GM23248 (cell line): ENCODE results near the gene IQGAP2. TPM values are rescaled to one million over a fixed set of nuclear protein-coding genes. Genes with fewer than 3 reads are reported as not detected.
"Not testable (repeated sequence)": the region's sequence is repeated elsewhere in the genome, so short reads cannot be mapped to it uniquely, and the experiment has no call there.

ENCODE experiments used
- DNase-seq: peaks from one replicate; pipeline ENCODE4 v3.0.0-alpha.2; 2015
- H2AFZ ChIP-seq: fragments of 200-600 bp; sonication (generic); 2 replicates; pipeline ENCODE4 v1.6.1; 2016; ENCODE audit warnings: antibody characterized with exemption
- H3F3A ChIP-seq: fragments of 200-600 bp; sonication (generic); 2 replicates; pipeline ENCODE4 v1.6.1; 2016; ENCODE audit warnings: mild to moderate bottlenecking, antibody characterized with exemption, mixed run types; ENCODE audit not compliant: insufficient read depth
- H3K27ac ChIP-seq: fragments of 200-600 bp; sonication (generic); 2 replicates; pipeline ENCODE4 v1.5.1; 2016; ENCODE audit warnings: mild to moderate bottlenecking
- H3K27me3 ChIP-seq: fragments of 200-600 bp; sonication (generic); replicated peaks from 2 replicates; pipeline ENCODE4 v1.6.1; 2016; ENCODE audit warnings: mild to moderate bottlenecking; ENCODE audit not compliant: insufficient read depth
- H3K36me3 ChIP-seq: fragments of 200-600 bp; sonication (generic); 2 replicates; pipeline ENCODE4 v1.6.1; 2016; ENCODE audit warnings: low read depth, mild to moderate bottlenecking
- H3K4me1 ChIP-seq: fragments of 200-600 bp; sonication (generic); 2 replicates; pipeline ENCODE4 v1.6.1; 2016; ENCODE audit warnings: mild to moderate bottlenecking; ENCODE audit not compliant: insufficient read depth
- H3K4me2 ChIP-seq: fragments of 200-600 bp; sonication (generic); one replicate; pipeline ENCODE4 v1.6.1; 2016; ENCODE audit warnings: mild to moderate bottlenecking; ENCODE audit not compliant: unreplicated experiment
- H3K4me3 ChIP-seq: fragments of 200-600 bp; sonication (generic); 2 replicates; pipeline ENCODE4 v1.5.1; 2016; ENCODE audit warnings: mild to moderate bottlenecking
- H3K79me2 ChIP-seq: fragments of 200-600 bp; sonication (generic); 2 replicates; pipeline ENCODE4 v1.6.1; 2016; ENCODE audit warnings: mild to moderate bottlenecking; ENCODE audit not compliant: insufficient read depth
- H3K9ac ChIP-seq: fragments of 200-600 bp; sonication (generic); 2 replicates; pipeline ENCODE4 v1.6.1; 2016; ENCODE audit warnings: mild to moderate bottlenecking
- H3K9me2 ChIP-seq: fragments of 200-600 bp; sonication (generic); 2 replicates; pipeline ENCODE4 v1.6.1; 2016; ENCODE audit warnings: mixed run types, mild to moderate bottlenecking, moderate library complexity; ENCODE audit not compliant: insufficient read depth
- H3K9me3 ChIP-seq: fragments of 200-600 bp; sonication (generic); one replicate; pipeline ENCODE4 v1.6.1; 2017; ENCODE audit warnings: low read depth
- H4K20me1 ChIP-seq: fragments of 200-600 bp; sonication (generic); 2 replicates; pipeline ENCODE4 v1.6.0; 2016; ENCODE audit not compliant: insufficient read depth
- EZH2 ChIP-seq: fragments of 200-600 bp; sonication (generic); IDR thresholded peaks from 2 replicates; pipeline ENCODE4 v1.6.1; 2018; ENCODE audit warnings: antibody characterized with exemption, mild to moderate bottlenecking; ENCODE audit not compliant: insufficient read depth, poor library complexity, severe bottlenecking
- EZH2phosphoT487 ChIP-seq: fragments of 200-600 bp; sonication (generic); IDR thresholded peaks from 2 replicates; pipeline ENCODE4 v1.6.1; 2018; ENCODE audit warnings: antibody characterized with exemption, moderate library complexity, mild to moderate bottlenecking, low read depth; ENCODE audit not compliant: insufficient read depth
- WGBS, 2 experiments: methylation state at CpG; one replicate each; pipeline ENCODE4 v1.1.6; 2015 to 2017; ENCODE audit warnings: low lambda C conversion rate in 2 of 2, low coverage in 1 of 2; ENCODE audit errors: missing lambda C conversion rate in 2 of 2; 5-methylcytosine and 5-hydroxymethylcytosine counted together
- in situ Hi-C: fragments of 300-500 bp; cut with MboI; formaldehyde crosslinking; loops from 2 replicates; pipeline ENCODE4 v1.15.0; 2020
- polyA plus RNA-seq: library from polyadenylated mRNA; unstranded; fragments of >200 nt; fragmentation: Nextera tagmentation; extraction: Ambion mirVana; gene quantifications from 2 replicates; pipeline ENCODE4 v1.2.1, GENCODE V29; 2016
- total RNA-seq: library from RNA; depleted of rRNA; stranded (reverse); fragments of >200 nt; shearing (Covaris generic); gene quantifications from 2 replicates; pipeline ENCODE4 v1.2.3, GENCODE V29; 2014

IQGAP2 gene
- total and polyA plus RNA-seq, 2 experiments from 2014 or later = 0.11 TPM; not detected in 1

DNA sequence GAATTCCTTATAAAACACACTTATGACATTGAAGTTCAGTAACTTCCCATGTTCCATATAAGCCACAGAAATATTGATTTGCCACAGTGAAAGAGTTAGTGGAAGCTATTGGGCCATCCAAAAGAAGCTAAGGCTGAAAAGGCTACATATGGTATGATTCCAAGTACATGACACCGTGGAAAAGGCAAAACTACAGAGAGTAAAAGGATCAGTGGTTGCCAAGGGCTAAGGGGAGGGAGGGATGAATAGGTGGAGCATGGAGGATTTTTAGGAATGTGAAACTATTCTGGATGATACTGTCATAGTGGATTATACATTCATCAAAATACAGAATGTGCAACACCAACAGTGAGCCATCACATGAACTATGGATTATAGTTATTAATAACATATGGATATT lies 110.4 kb downstream of the IQGAP2 start:
- no peaks in the 10 kb centered on the region for H3F3A ChIP-seq
- in situ Hi-C loops = no loop called here
- no peak overlapping the region for H3K4me2 ChIP-seq
- no peaks in the 10 kb centered on the region for H4K20me1 ChIP-seq
- H3K27ac ChIP-seq = no peak overlapping the region
- 0 to 5% methylated on average over 1 of the region's 1 CpG for WGBS, 2 experiments
- no peaks in the 10 kb centered on the region for H3K9me2 ChIP-seq
- no peak overlapping the region for H3K4me3 ChIP-seq
- H3K9ac ChIP-seq = no peak overlapping the region
- no peaks in the 10 kb centered on the region for H3K9me3 ChIP-seq
- TF ChIP-seq EZH2phosphoT487 (no peak), EZH2 (no peak)
- peaks cover 8% of the 10 kb centered on the region for H3K27me3 ChIP-seq
- H3K4me1 ChIP-seq = no peaks in the 10 kb centered on the region
- no peaks in the 10 kb centered on the region for H3K36me3 ChIP-seq
- H3K79me2 ChIP-seq = no peaks in the 10 kb centered on the region
- no peak overlapping the region for H2AFZ ChIP-seq
- DNase-seq = no peak

DNA sequence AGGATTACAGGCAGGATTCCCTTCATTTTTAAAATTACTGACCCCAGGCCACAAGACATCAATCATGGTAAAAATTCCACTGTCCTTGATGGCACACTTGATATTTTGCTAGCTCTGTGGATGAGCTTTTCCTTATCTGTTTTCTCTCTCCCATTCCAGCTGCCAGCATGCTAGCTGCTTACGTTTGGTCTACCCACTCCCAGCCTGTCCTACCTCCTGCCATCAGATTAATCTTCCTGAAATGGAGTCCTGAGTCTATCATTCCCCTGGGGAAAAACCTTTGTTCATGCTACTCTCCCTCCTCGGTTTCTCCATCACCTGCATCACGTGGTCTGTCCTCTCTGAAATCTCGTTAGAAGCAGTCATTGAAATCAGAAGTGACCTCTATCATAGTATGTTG lies 111.2 kb downstream of the IQGAP2 start:
- no peak overlapping the region for H3K4me3 ChIP-seq
- in situ Hi-C loops = no loop called here
- DNase-seq = no peak
- H3K4me2 ChIP-seq = no peak overlapping the region
- whole genome bisulfite sequencing, 2 experiments = 23 to 27% methylated on average over 4 of the region's 4 CpGs
- H3K9ac ChIP-seq = no peak overlapping the region
- H3K9me3 ChIP-seq = no peaks in the 10 kb centered on the region
- no peaks in the 10 kb centered on the region for H4K20me1 ChIP-seq
- H3K4me1 ChIP-seq = no peaks in the 10 kb centered on the region
- H3F3A ChIP-seq = no peaks in the 10 kb centered on the region
- no peaks in the 10 kb centered on the region for H3K36me3 ChIP-seq
- no peak overlapping the region for H3K27ac ChIP-seq
- no peak overlapping the region for H2AFZ ChIP-seq
- no peaks in the 10 kb centered on the region for H3K79me2 ChIP-seq
- H3K27me3 ChIP-seq = peaks cover 12% of the 10 kb centered on the region
- TF ChIP-seq EZH2 (no peak), EZH2phosphoT487 (no peak)
- H3K9me2 ChIP-seq = no peaks in the 10 kb centered on the region

DNA sequence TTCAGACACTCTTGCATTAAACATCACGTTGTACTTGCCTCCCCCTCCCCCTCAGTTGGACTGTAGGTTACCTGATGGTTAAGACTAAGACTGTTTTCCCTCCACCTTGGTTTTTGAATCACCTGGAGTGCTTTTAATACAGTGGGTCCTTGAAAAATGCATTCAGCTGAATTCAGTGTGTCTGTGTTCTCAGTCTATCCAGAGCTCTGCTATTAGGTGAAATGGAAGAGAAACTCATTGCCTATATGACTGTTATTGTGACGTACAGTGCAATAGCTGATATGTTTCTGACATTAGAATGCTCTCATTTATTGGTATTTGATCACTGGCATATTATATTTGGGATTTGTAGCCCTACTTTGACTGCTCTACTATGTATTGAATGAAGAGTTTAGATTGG lies 111.6 kb downstream of the IQGAP2 start:
- Histone ChIP-seq H3F3A (no peaks in the 10 kb centered on the region), H3K79me2 (no peaks in the 10 kb centered on the region), H3K9me3 (no peaks in the 10 kb centered on the region), H3K4me1 (no peaks in the 10 kb centered on the region), H3K9ac (no peak overlapping the region), H3K4me3 (no peak overlapping the region), H4K20me1 (no peaks in the 10 kb centered on the region), H3K36me3 (no peaks in the 10 kb centered on the region), H3K27me3 (peaks cover 15% of the 10 kb centered on the region), H3K4me2 (no peak overlapping the region), H2AFZ (no peak overlapping the region), H3K27ac (no peak overlapping the region), H3K9me2 (no peaks in the 10 kb centered on the region)
- TF ChIP-seq EZH2phosphoT487 (no peak), EZH2 (no peak)
- DNase-seq = no peak
- WGBS, 2 experiments = 39 to 54% methylated on average over 2 of the region's 2 CpGs
- in situ Hi-C loops = no loop called here

DNA sequence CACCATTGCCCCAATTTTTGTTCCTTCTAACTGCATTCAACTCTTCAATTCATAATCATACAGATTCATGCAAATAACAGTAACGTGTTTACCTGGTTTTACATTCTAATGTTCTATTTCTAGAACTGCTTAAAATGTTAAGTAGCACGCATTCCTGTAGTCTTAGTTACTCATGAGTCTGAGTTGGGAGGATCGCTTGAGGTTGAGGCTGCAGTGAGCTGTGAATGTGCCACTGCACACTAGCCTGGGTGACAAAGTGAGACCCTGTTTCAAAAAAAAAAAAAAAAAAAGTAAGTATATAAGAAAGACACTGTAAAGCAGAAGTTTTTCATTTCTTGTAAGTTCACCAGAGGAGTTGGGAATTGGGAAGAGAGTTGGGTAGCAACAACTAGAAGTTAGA lies 114.2 kb downstream of the IQGAP2 start:
- in situ Hi-C loops = no loop called here
- no peaks in the 10 kb centered on the region for H4K20me1 ChIP-seq

GRCh38 chr5:76518246-76518645 lies 115.2 kb downstream of the IQGAP2 start:
- H3K4me3 ChIP-seq, H3K4me1 ChIP-seq, H3K4me2 ChIP-seq, H3K36me3 ChIP-seq, DNase-seq, H3K9me2 ChIP-seq, in situ Hi-C loops, H3K9ac ChIP-seq, H3K79me2 ChIP-seq, H4K20me1 ChIP-seq, H3F3A ChIP-seq, H3K9me3 ChIP-seq, H3K27ac ChIP-seq, H2AFZ ChIP-seq: not testable (repeated sequence)
- H3K27me3 ChIP-seq = peaks cover 17% of the 10 kb centered on the region
- 53 to 67% methylated on average over 5 of the region's 5 CpGs for WGBS, 2 experiments

More for the DNA sequence above, 114.2 kb downstream of the IQGAP2 start:
- no peak overlapping the region for H3K4me3 ChIP-seq
- WGBS, 2 experiments = 47 to 49% methylated on average over 3 of the region's 3 CpGs
- no peaks in the 10 kb centered on the region for H3K36me3 ChIP-seq
- H3K27me3 ChIP-seq = peaks cover 17% of the 10 kb centered on the region
- H3F3A ChIP-seq = peaks cover 4% of the 10 kb centered on the region; the same call in 1 of the 2 replicates
- no peaks in the 10 kb centered on the region for H3K9me3 ChIP-seq
- no peaks in the 10 kb centered on the region for H3K9me2 ChIP-seq
- H3K4me2 ChIP-seq = no peak overlapping the region
- H3K9ac ChIP-seq = no peak overlapping the region
- TF ChIP-seq EZH2 = no peak
- no peak for TF ChIP-seq EZH2phosphoT487
- H2AFZ ChIP-seq = no peak overlapping the region
- no peaks in the 10 kb centered on the region for H3K79me2 ChIP-seq
- no peak for DNase-seq
- H3K4me1 ChIP-seq = peaks cover 7% of the 10 kb centered on the region; the same call in 1 of the 2 replicates
- H3K27ac ChIP-seq = no peak overlapping the region
